Activated T-cell treated with anti-CD3 and anti-CD28 coated beads, Interleukin-2, amount 50 U/mL, for 72 hours (primary cell): ENCODE data around the gene SMAP1. TPM values are rescaled to one million over a fixed set of nuclear protein-coding genes. Genes with fewer than 3 reads are reported as not detected.
A peak's percentile ranks its signal among the peaks of the same experiment; 100 is the strongest.

Experiments
- ATAC-seq, 2 donors: fragments of 150-1000 bp; cut with Tn5 transposase; replicated peaks in 1 of 2; 2 replicates each; pipeline ENCODE4 v1.10.0; 2021; ENCODE audit warnings: moderate library complexity in 2 of 2, mild to moderate bottlenecking in 1 of 2
- DNase-seq, 2 donors: peaks; one replicate each; pipeline ENCODE4 v3.0.0; 2021 to 2022; ENCODE audit warnings: mixed read lengths in 1 of 2
- H3K27ac Mint-ChIP-seq: one replicate; pipeline ENCODE4 v1.8.0; 2022; ENCODE audit warnings: mild to moderate bottlenecking, moderate library complexity, mixed read lengths
- H3K27me3 Mint-ChIP-seq: one replicate; pipeline ENCODE4 v1.8.0; 2022; ENCODE audit warnings: low read depth, mixed read lengths
- H3K36me3 Mint-ChIP-seq, 2 donors: one replicate each; pipeline ENCODE4 v1.8.0; 2022; ENCODE audit warnings: mixed read lengths in 2 of 2, mild to moderate bottlenecking in 1 of 2; ENCODE audit not compliant: insufficient read depth in 2 of 2
- H3K4me1 Mint-ChIP-seq: one replicate; pipeline ENCODE4 v1.8.0; 2022; ENCODE audit warnings: low read depth, mixed read lengths
- H3K4me3 Mint-ChIP-seq, 2 donors: one replicate each; pipeline ENCODE4 v1.8.0; 2022; ENCODE audit warnings: mild to moderate bottlenecking in 2 of 2, mixed read lengths in 2 of 2, moderate library complexity in 2 of 2
- H3K9me3 Mint-ChIP-seq, 2 donors: one replicate each; pipeline ENCODE4 v1.8.0; 2022; ENCODE audit warnings: mixed read lengths in 2 of 2
- total RNA-seq, 2 donors: library from RNA; stranded (reverse); gene quantifications; one replicate each; pipeline ENCODE4 v1.2.3, GENCODE V29; 2022

SMAP1 gene
- 10 to 100 TPM; 28.9 to 30.9 TPM for total RNA-seq

DNA sequence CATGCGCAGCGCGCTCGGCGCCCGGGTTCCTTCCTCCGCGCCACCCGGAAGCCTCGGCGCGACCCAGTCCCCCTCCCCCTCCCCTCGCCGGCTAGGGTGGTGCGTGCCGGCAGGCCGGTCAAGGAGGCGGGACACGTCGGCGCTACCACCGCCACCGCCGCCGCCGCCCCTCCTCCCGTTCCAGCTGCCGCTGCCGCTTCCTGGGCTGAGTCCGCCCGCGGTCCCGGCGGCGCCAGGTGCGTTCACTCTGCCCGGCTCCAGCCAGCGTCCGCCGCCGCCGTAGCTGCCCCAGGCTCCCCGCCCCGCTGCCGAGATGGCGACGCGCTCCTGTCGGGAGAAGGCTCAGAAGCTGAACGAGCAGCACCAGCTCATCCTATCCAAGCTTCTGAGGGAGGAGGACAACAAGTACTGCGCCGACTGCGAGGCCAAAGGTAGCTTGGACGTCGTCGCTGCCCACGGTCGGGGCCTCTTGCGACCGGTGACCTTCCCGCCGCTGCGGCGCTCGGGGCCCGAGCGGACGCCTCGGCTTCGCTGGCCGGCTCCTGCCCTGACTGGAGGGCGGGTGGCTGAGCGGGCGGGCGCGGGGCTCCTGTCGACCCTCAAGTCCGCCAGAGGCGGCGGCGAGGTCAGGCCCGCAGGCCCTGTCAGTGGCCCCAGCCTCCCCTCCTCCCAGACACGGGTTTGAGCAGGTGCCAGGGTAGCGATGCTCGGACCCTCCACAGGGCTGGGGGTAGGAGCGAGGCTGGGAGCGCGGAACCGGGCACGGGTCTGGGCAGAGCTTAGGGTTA lies at the start of gene SMAP1:
Gene SMAP1, plus strand, starts transcription at position 173 of the 788 bp plus-strand sequence. Its CDS starts 141 bp downstream, at position 314.
- Mint-ChIP-seq H3K4me3 (peak within 1 kb of the TSS; percentile 90 to 98), H3K36me3 (peaks cover 0 to 2% of the 10 kb centered on the region in 2 donors), H3K9me3 (no peaks in the 10 kb centered on the region), H3K27ac (peak within 1 kb of the TSS; percentile 97), H3K27me3 (no peaks in the 10 kb centered on the region), H3K4me1 (peaks cover 56% of the 10 kb centered on the region)
- DNase-seq (peak; percentile 95 to 97), ATAC-seq (peak; percentile 93 to 94)

- Mint-ChIP-seq H3K27me3 (no peaks in the 10 kb centered on the region), H3K9me3 (no peaks in the 10 kb centered on the region), H3K4me3 (no peak overlapping the region), H3K27ac (no peak overlapping the region), H3K4me1 (no peaks in the 10 kb centered on the region), H3K36me3 (no peaks in the 10 kb centered on the region)
- DNase-seq, result no peak
- ATAC-seq, result no peak
Observed at GRCh38 chr6:70620746-70621145, 46.9 kb upstream of the SMAP1 start.

GRCh38 chr6:70622461-70622860 lies 45.2 kb upstream of the SMAP1 start:
- no peak overlapping the region for H3K27ac Mint-ChIP-seq
- H3K4me1 Mint-ChIP-seq, result no peaks in the 10 kb centered on the region
- ATAC-seq (no peak), DNase-seq (no peak)
- no peak overlapping the region for H3K4me3 Mint-ChIP-seq
- no peaks in the 10 kb centered on the region for H3K9me3 Mint-ChIP-seq
- H3K27me3 Mint-ChIP-seq, result no peaks in the 10 kb centered on the region
- no peaks in the 10 kb centered on the region for H3K36me3 Mint-ChIP-seq

DNA sequence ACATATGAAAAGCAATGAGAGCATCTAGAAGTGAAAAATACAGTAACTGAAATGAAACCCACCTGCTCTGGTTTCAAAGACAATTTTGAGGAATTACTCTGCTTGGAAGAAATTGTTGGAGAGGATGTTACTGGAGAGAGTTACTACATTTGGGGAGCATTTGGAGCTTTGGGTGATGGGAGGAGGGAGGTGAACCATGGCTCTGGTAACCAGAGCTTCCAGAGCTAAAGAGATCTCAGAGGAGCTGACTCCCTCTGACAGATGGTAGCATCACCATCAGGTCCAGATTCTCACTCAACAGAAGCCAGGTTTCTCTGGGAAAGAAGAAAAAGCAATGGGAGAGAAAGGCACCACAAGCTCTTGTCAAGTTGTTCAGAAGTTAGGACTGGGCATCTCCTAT lies 42.2 kb upstream of the SMAP1 start:
- no peak overlapping the region for H3K27ac Mint-ChIP-seq
- H3K9me3 Mint-ChIP-seq, result no peaks in the 10 kb centered on the region
- no peak for DNase-seq

DNA sequence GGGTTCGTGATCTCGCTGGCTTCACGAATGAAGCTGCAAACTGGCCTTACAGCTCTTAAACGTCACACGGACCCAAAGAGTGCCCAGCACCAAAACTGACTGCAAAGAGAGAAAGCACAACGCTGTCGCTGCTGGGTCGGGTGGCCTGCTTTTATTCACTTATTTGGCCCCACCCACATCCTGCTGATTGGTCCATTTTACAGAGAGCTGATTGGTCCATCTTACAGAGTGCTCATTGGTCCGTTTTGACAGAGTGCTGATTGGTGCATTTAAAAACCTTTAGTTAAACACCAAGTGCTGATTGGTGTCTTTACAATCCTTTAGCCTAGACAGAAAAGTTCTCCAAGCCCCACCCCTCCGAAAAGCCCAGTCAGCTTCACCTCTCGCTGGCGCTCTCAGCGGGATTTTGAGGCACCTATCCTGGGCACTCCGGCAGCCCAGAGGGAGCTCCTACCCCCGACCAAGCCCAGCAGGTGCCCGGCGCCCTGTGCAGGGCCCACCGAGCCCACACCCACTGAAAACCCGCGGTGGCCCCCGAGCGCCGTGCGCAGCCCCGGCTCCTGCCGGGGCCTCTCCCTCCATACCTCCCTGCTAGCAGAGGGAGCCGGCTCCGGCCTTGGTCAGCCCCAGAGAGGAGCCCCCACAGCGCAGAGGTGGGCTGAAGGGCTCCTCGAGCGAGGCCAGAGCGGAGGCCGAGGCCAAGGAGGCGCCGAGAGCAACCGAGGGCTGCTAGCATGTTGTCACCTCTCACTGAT lies 40.0 kb upstream of the SMAP1 start:
- DNase-seq, result no peak
- Mint-ChIP-seq H3K4me3 (no peak overlapping the region), H3K4me1 (no peaks in the 10 kb centered on the region), H3K36me3 (no peaks in the 10 kb centered on the region), H3K9me3 (no peaks in the 10 kb centered on the region), H3K27ac (no peak overlapping the region), H3K27me3 (no peaks in the 10 kb centered on the region)
- ATAC-seq, result no peak

More for the DNA sequence above, 42.2 kb upstream of the SMAP1 start:
- H3K4me1 Mint-ChIP-seq, result no peaks in the 10 kb centered on the region
- no peak for ATAC-seq
- no peaks in the 10 kb centered on the region for H3K27me3 Mint-ChIP-seq
- no peaks in the 10 kb centered on the region for H3K36me3 Mint-ChIP-seq
- H3K4me3 Mint-ChIP-seq, result no peak overlapping the region

DNA sequence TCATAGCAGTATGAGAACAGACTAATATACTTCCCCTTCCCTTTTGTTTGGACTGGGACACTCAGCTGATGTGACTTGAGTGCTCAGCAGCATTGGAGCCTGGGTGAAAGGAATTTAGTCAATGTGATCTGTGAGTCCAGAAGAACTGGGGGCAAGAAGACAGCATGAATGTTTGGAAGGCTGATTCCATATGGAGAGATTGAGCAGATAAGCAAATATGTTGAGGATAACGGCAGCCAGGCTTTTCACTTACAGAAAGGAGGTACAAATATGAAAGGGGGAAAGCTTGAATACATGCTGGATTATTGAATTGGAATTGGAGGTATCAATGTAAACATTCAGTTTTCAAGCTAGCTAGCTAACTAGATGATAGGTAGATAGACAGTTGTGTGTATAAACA lies 37.8 kb upstream of the SMAP1 start:
- H3K36me3 Mint-ChIP-seq, result no peaks in the 10 kb centered on the region
- no peak for ATAC-seq
- DNase-seq, result no peak
- no peaks in the 10 kb centered on the region for H3K4me1 Mint-ChIP-seq
- H3K4me3 Mint-ChIP-seq, result no peak overlapping the region
- no peaks in the 10 kb centered on the region for H3K9me3 Mint-ChIP-seq
- no peak overlapping the region for H3K27ac Mint-ChIP-seq
- no peaks in the 10 kb centered on the region for H3K27me3 Mint-ChIP-seq

DNA sequence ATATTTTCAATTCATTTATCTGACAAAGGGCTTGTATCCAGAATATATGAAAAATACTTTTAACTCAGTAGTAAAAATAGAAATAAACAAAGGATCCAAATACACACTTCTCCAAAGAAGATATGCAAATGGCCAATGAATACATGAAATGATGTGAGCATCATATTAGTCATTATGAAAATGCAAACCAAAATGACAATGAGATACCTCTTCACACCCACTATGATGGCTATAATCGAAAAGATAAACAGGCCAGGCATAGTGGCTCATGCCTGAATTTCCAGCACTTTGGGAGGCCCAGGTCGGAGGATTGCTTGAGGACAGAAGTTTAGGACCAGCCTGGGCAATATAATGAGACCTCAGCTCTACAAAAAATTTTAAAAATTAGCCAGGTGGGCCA lies 33.8 kb upstream of the SMAP1 start:
- H3K27me3 Mint-ChIP-seq, result peaks cover 1% of the 10 kb centered on the region
- H3K36me3 Mint-ChIP-seq, result no peaks in the 10 kb centered on the region
- ATAC-seq (peak; percentile 63 to 80), DNase-seq (no peak)
- no peak overlapping the region for H3K27ac Mint-ChIP-seq
- H3K4me1 Mint-ChIP-seq, result no peaks in the 10 kb centered on the region
- H3K4me3 Mint-ChIP-seq, result no peak overlapping the region
- no peaks in the 10 kb centered on the region for H3K9me3 Mint-ChIP-seq

DNA sequence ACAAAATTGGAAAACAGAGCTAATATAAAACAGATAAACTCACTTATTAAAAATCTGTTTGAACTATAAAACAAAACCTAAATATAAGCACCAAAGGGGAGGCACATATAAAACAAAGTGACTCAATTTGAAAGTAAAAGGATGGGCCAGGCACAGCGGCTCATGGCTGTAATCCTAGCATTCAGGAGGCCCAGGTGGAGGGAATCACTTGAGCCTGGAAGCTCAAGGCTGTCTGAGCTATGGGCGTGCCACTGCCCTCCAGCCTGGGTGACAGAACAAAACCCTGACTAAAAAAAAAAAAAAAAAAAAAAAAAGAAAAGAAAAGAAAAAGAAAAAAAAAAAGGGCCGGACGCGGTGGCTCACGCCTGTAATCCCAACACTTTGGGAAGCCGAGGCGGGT lies 31.1 kb upstream of the SMAP1 start:
- Mint-ChIP-seq H3K27ac (no peak overlapping the region), H3K27me3 (peaks cover 5% of the 10 kb centered on the region), H3K4me1 (no peaks in the 10 kb centered on the region), H3K4me3 (no peak overlapping the region), H3K9me3 (no peaks in the 10 kb centered on the region), H3K36me3 (no peaks in the 10 kb centered on the region)
- ATAC-seq (no peak), DNase-seq (no peak)

DNA sequence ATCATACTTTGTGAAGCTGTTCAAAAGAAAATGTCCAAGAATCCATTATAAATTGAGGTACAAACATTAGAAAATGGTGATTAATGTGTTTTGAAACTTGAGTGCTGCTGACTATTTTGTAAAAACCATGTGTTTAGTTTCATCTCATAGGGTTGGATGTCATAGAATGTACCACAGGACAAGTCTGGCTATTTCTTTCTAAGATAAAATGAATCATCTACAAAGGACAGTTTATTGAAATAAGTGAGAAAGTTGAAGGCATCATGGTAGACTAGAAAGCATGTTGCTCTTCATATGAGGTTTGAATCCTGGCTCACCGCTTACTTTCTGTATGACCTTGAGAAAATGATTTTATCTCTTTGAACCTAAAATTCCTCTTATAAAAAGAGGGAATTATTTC lies 29.2 kb upstream of the SMAP1 start:
- H3K4me1 Mint-ChIP-seq, result no peaks in the 10 kb centered on the region
- ATAC-seq (peak in 1 of 2 donors; percentile 35), DNase-seq (no peak)
- no peak overlapping the region for H3K27ac Mint-ChIP-seq
- peaks cover 5% of the 10 kb centered on the region for H3K27me3 Mint-ChIP-seq
- H3K4me3 Mint-ChIP-seq, result no peak overlapping the region
- H3K36me3 Mint-ChIP-seq, result no peaks in the 10 kb centered on the region
- no peaks in the 10 kb centered on the region for H3K9me3 Mint-ChIP-seq

DNA sequence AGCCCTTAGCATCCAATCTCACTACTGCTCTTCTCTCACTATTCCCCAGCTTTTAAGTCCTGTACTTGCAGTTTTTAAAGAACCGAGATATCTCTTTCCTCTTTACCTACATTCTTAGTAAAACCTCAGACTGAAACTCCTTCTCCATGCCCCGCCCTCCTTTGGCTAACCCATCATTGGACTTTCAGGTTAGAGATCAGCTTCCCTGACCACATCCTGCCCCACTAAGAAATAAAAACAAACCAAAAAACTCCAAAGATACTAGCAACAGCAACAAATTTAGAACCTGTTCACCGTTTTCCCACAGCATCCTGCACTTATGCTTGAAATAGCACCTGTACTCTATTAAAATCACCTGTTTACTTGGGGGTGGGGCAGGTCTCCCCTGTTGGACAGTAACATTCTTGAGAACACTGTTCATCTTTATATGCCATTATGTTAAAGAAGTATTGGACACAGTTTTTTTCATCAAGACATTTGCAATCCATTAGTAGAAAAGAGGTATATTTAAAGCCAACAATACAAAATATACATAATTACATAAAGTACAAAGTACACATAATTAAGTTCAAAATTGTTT lies 16.3 kb upstream of the SMAP1 start:
- peak overlapping the region; percentile 32 to 84 for H3K4me3 Mint-ChIP-seq
- DNase-seq (peak; percentile 59 to 70), ATAC-seq (peak; percentile 91 to 93)
- no peaks in the 10 kb centered on the region for H3K27me3 Mint-ChIP-seq
- no peaks in the 10 kb centered on the region for H3K36me3 Mint-ChIP-seq
- peaks cover 22% of the 10 kb centered on the region for H3K4me1 Mint-ChIP-seq
- no peak overlapping the region for H3K27ac Mint-ChIP-seq
- H3K9me3 Mint-ChIP-seq, result no peaks in the 10 kb centered on the region

- H3K4me3 Mint-ChIP-seq, result no peak overlapping the region
- no peaks in the 10 kb centered on the region for H3K36me3 Mint-ChIP-seq
- peaks cover 22% of the 10 kb centered on the region for H3K4me1 Mint-ChIP-seq
- H3K27ac Mint-ChIP-seq, result no peak overlapping the region
- no peak for ATAC-seq
- DNase-seq, result no peak
- H3K27me3 Mint-ChIP-seq, result no peaks in the 10 kb centered on the region
- H3K9me3 Mint-ChIP-seq, result no peaks in the 10 kb centered on the region
Observed at GRCh38 chr6:70652216-70652615, 15.5 kb upstream of the SMAP1 start.

- no peak for ATAC-seq
- Mint-ChIP-seq H3K4me1 (no peaks in the 10 kb centered on the region), H3K36me3 (no peaks in the 10 kb centered on the region), H3K9me3 (peaks cover 0 to 2% of the 10 kb centered on the region in 2 donors), H3K4me3 (no peak overlapping the region), H3K27ac (no peak overlapping the region), H3K27me3 (peaks cover 8% of the 10 kb centered on the region)
- no peak for DNase-seq
Observed at GRCh38 chr6:70657706-70658105, 10.0 kb upstream of the SMAP1 start.

GRCh38 chr6:70663881-70664466 lies 3.7 kb upstream of the SMAP1 start:
- Mint-ChIP-seq H3K4me3 (no peak overlapping the region), H3K27ac (no peak overlapping the region), H3K9me3 (peaks cover 0 to 2% of the 10 kb centered on the region in 2 donors), H3K36me3 (peaks cover 0 to 2% of the 10 kb centered on the region in 2 donors), H3K27me3 (peaks cover 8% of the 10 kb centered on the region), H3K4me1 (peaks cover 18% of the 10 kb centered on the region)
- DNase-seq, result no peak
- no peak for ATAC-seq
